OCI-LY1 (cell line): ENCODE measurements around the gene MYL12B.

Experiments used
- EZH2 ChIP-seq: fragments of 200-600 bp; sonication (generic), shearing (Covaris generic); IDR thresholded peaks from 2 replicates; pipeline ENCODE4 v1.8.0; 2017; ENCODE audit warnings: borderline replicate concordance, mixed run types, mild to moderate bottlenecking, antibody characterized with exemption, low read length, moderate library complexity, mixed read lengths
- TF ChIP-seq, protein P1 (sequence below): fragments of 200-600 bp; sonication (generic), shearing (Covaris generic); IDR thresholded peaks from 2 replicates; pipeline ENCODE4 v1.5.1; 2017; ENCODE audit warnings: mild to moderate bottlenecking, antibody characterized with exemption, low read length, moderate library complexity, mixed read lengths

DNA sequence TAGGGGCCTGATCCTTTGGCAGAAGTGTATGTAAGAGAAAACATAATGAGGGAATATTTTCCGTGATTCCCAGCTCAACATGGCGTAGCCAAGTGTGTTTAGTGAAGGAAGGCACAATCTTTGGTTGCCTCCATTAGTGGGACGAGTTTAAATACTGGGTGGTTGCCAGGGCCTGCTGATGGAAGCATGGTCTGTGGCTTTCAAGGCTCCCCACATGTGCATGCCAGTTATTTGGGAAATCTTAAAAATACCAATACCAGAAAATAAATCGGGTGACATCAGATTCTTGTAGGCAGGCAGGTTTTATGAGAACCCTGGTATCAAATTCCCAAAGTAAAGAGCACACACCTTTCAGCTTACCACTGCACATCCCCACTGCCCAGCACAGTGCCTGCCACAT lies 7.2 kb upstream of the MYL12B start:
- TF ChIP-seq, protein P1, sequence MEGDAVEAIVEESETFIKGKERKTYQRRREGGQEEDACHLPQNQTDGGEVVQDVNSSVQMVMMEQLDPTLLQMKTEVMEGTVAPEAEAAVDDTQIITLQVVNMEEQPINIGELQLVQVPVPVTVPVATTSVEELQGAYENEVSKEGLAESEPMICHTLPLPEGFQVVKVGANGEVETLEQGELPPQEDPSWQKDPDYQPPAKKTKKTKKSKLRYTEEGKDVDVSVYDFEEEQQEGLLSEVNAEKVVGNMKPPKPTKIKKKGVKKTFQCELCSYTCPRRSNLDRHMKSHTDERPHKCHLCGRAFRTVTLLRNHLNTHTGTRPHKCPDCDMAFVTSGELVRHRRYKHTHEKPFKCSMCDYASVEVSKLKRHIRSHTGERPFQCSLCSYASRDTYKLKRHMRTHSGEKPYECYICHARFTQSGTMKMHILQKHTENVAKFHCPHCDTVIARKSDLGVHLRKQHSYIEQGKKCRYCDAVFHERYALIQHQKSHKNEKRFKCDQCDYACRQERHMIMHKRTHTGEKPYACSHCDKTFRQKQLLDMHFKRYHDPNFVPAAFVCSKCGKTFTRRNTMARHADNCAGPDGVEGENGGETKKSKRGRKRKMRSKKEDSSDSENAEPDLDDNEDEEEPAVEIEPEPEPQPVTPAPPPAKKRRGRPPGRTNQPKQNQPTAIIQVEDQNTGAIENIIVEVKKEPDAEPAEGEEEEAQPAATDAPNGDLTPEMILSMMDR: no peak
- TF ChIP-seq EZH2: no peak
